Motor neuron (in vitro differentiated cells): ENCODE measurements around the gene SAMD4A. TPM values are rescaled to one million over a fixed set of nuclear protein-coding genes. Genes with fewer than 3 reads are reported as not detected.

Experiments
- ATAC-seq, 8 experiments: fragments of 200-7000 bp; cut with Tn5 transposase; replicated peaks in 6 of 8; 2 replicates each; pipeline ENCODE4 v1.8.0; 2021; ENCODE audit warnings: mild to moderate bottlenecking in 8 of 8, moderate library complexity in 8 of 8
- H3K27ac ChIP-seq, 2 donors: fragments of 250-450 bp; sonication (Bioruptor Pico); 2 replicates each; pipeline ENCODE4 v1.9.0; 2021; ENCODE audit warnings: antibody characterized with exemption in 2 of 2, mild to moderate bottlenecking in 2 of 2, moderate library complexity in 1 of 2
- H3K4me1 ChIP-seq, 2 donors: fragments of 250-450 bp; sonication (Bioruptor Pico); replicated peaks in 1 of 2; 2 replicates each; pipeline ENCODE4 v1.6.1; 2021; ENCODE audit warnings: antibody characterized with exemption in 2 of 2, mild to moderate bottlenecking in 2 of 2, moderate library complexity in 1 of 2
- H3K4me3 ChIP-seq, 5 donors: fragments of 250-450 bp; sonication (Bioruptor Pico); 2 replicates each; pipeline ENCODE4 v1.9.0; 2021; ENCODE audit warnings: antibody characterized with exemption in 5 of 5, mild to moderate bottlenecking in 5 of 5, moderate library complexity in 4 of 5
- WGBS, 10 experiments: fragments of 450-650 bp; shearing (Covaris generic); methylation state at CpG; one replicate each; pipeline ENCODE4 v1.0.0; 2022; 5-methylcytosine and 5-hydroxymethylcytosine counted together
- in situ Hi-C, 9 experiments: fragments of 400-800 bp; cut with MboI; loops; one replicate each; pipeline ENCODE4 v1.15.0; 2021; ENCODE audit warnings: low sequenced_read_pairs in 9 of 9, low pct_unique_long_range_greater_than_20kb in 2 of 9; ENCODE audit not compliant: unreplicated experiment in 9 of 9
- total RNA-seq, 8 experiments: library from RNA; unstranded; fragments of 300-600 nt; gene quantifications; 2 replicates each; pipeline versions ENCODE4 v1.2.3 to v1.2.4, GENCODE V29; 2022

Gene SAMD4A
- total RNA-seq, 8 experiments from 2014 or later = 2.1 to 38.6 (median 9.9) TPM

DNA sequence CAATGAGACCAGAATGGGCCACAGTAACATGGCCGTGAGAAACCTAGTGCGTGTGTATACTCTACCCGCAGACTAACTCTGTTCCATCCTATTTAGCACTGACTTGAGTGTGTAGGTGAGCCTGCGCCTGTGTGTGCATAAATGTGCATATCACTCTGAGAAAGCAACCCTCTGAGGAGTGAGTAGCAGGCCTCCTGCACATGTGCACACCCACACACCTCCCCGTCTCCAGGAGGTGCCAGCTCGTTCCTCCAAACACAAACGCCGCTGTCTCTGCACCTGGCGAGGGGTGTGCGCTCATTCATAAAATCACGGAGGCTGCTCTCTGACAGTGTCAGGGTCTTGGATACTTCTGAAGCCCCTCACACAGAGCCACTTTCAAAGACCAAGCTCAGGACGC lies 196.8 kb downstream of the SAMD4A start:
- H3K4me1 ChIP-seq = no peaks in the 10 kb centered on the region
- ATAC-seq = no peak
- 85 to 100% (median 87%) methylated on average over 2 to 4 of the region's 12 CpGs; no CpG with 5 or more reads in 6 of the 10 experiments for WGBS, 10 experiments
- H3K27ac ChIP-seq = no peak overlapping the region
- no peak overlapping the region for H3K4me3 ChIP-seq
- in situ Hi-C loops = loop anchor here in 2 of 9 experiments (25.0 kb wide), 1 partner anchor 201 kb away; the partner anchor contains the start of gene SAMD4A (in 2 of the 2)

DNA sequence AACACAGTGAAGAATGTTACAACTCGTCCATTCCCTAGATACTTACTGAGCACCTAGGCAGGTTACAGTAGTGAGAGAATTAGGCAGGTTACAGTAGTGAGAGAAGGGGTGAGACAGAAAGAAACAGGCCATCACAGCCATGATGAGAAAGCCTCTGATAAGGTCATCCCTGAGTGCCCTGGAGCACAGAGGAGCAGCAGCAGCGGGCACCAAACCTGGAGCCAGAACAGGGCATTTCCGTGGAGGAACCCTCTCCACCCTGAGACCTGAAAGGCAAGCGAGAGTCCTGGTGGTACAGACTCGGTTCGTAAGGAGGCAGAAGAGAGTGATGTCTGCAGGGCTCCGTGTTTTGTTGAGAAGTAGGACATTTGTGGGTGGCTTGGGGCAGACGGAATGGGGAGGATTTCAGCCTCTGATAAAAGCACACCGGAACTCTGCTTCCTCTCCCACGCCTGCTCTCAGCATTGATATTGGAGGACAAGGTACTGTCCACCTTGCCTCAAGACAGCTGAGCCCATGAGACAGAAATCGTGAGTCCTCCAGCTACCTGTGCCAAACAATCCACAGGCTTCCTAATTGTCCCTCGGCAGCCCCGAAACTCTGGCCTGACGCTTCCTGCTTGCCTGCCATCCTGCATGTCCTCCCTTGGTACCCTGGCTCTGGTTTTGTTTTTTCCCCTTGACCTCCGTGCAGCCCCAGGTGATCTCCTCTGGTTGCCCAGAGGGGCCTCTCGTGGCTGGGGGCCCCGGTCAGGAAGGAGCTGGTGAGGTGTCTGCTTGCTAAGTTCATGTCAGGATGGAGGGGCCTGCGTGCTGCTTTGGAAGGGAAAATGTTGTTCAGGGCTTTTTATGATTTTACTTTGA lies 199.6 kb downstream of the SAMD4A start:
- in situ Hi-C loops = loop anchor here in 2 of 9 experiments (25.0 kb wide), 1 partner anchor 204 kb away; the partner anchor contains the start of gene SAMD4A (in 2 of the 2)
- H3K27ac ChIP-seq = no peak overlapping the region
- no peak overlapping the region for H3K4me3 ChIP-seq
- ATAC-seq = no peak
- 70 to 100% (median 88%) methylated on average over 1 to 13 of the region's 18 CpGs; no CpG with 5 or more reads in 1 of the 10 experiments for WGBS, 10 experiments
- H3K4me1 ChIP-seq = peaks cover 0 to 4% of the 10 kb centered on the region in 2 donors

DNA sequence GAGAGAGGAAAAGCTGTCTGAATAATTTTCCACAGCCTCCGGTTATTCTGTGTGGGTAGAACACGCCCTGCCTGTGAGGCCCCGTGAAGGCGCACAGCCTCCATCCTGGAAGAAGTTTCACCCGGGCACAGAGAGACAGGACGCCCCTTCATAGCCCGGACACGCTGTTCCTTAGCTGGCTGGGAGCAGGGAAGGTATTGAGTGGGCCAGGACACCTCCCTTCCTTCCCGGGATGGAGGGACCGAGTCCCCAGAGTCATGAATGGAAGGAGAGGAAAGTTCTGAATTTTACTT lies 200.2 kb downstream of the SAMD4A start:
- in situ Hi-C loops = loop anchor here in 2 of 9 experiments (25.0 kb wide), 1 partner anchor 205 kb away; the partner anchor contains the start of gene SAMD4A (in 2 of the 2)
- Histone ChIP-seq H3K4me1 (peaks cover 0 to 4% of the 10 kb centered on the region in 2 donors), H3K27ac (no peak overlapping the region), H3K4me3 (no peak overlapping the region)
- WGBS, 10 experiments = 62 to 88% (median 76%) methylated on average over 3 to 10 of the region's 10 CpGs; no CpG with 5 or more reads in 6 of the 10 experiments
- no peak for ATAC-seq

DNA sequence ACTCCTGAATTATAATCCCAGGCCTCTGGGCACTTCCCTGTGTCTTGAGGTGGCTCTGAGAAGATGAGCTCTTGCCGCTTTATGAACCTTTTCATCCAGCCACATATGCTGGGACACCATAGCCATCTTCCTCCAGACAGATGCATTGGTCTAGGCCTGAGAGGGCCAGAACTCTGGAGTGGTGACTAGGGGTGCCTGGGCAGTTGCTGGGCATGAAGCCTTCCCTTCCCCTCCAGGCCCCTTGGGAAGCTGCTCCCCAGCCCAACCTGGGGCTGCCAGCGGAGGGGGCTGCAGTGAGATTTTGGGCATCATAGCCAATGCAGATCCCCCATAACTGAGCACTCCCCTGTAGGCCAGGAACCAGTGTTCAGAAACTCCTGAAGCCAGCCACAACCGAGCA lies 200.5 kb downstream of the SAMD4A start:
- peaks cover 0 to 4% of the 10 kb centered on the region in 2 donors for H3K4me1 ChIP-seq
- 80 to 100% methylated on average over 1 of the region's 3 CpGs; no CpG with 5 or more reads in 8 of the 10 experiments for WGBS, 10 experiments
- no peak overlapping the region for H3K4me3 ChIP-seq
- H3K27ac ChIP-seq = no peak overlapping the region
- no peak for ATAC-seq
- in situ Hi-C loops = loop anchor here in 2 of 9 experiments (25.0 kb wide), 1 partner anchor 205 kb away; the partner anchor contains the start of gene SAMD4A (in 2 of the 2)

DNA sequence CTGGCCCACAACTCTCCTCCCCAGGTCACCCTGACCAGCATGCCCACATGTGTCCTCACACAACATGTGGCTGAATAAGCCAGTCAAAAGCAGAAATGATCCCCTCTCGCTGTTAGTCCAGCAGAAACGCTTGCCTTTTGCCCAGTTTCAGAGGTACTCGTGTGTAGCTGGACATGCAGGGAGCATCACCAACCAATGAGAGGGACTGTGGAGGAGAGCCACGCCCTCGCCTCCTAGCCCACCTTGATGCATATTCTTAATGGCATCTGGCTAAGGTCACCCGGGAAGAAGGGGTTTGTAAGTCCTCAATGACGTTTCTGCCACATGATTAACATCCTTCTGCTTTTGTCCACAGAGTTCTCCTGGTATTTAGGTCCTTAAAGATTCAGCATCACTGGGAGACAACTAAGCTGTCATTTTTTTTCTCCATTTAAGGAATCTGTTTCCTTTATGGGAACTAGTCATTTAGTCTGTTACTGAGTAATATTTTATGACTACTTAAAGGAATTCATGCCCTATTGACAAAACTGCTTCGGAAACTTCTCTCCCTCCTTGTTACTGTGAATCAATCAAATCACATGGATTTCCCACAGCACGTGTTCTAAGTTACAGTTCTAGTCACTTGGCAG lies 201.7 kb downstream of the SAMD4A start:
- in situ Hi-C loops = loop anchor here in 2 of 9 experiments (25.0 kb wide), 1 partner anchor 206 kb away; the partner anchor contains the start of gene SAMD4A (in 2 of the 2)
- Histone ChIP-seq H3K4me1 (peaks cover 4 to 7% of the 10 kb centered on the region in 2 donors), H3K4me3 (no peak overlapping the region), H3K27ac (no peak overlapping the region)
- ATAC-seq = no peak
- 42 to 100% (median 73%) methylated on average over 1 to 7 of the region's 9 CpGs; no CpG with 5 or more reads in 1 of the 10 experiments for WGBS, 10 experiments

DNA sequence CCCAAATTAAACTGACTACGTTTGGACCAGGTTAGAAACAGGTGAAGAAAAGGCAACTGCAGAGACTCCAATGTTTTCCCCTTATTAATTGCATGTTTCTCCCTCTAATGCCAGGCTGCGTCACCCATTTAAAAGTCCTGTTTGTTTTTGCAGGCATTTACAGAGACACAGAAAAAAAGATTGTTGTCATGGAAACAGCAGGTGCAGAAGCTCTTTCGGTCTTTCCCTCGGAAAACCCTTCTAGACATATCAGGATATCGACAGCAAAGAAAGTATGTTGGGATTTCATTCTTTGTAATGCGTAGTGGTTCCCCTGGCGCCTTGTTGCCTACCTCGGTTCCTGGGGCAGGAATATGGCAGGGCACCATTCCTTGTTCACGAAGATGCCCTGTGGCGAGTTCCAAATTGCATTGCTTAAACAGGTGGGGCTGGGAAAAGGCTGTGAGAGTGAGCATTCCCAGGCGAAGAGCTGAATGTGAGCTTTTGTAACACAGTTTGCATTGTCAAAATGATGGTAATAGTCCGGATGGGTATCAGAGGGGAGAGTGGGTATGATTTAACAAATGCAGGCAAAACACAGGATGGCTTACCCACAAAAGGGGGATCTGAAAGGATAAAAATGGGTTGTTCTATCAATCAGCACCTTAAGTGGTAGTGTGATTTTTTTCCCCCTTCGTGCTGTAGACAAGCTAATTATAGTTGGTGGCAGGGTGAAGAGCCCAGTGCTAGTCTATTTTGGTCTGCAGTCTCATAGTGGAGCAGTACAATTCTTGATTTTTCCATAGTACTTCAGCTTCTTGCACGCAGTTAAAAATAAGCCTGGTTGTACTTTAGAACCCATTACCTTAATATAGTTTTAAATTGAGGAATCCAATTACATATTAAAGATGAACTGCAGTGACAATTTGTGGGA lies 203.3 kb downstream of the SAMD4A start:
- ATAC-seq = no peak
- 57 to 100% (median 77%) methylated on average over 2 to 13 of the region's 14 CpGs for WGBS, 10 experiments
- peaks cover 4 to 7% of the 10 kb centered on the region in 2 donors for H3K4me1 ChIP-seq
- in situ Hi-C loops = loop anchor here in 3 of 9 experiments (10.0 to 25.0 kb wide), 2 partner anchors 205 to 208 kb away; partner anchors contain the start of gene SAMD4A (in 3 of the 3)
- no peak overlapping the region for H3K27ac ChIP-seq
- no peak overlapping the region for H3K4me3 ChIP-seq

DNA sequence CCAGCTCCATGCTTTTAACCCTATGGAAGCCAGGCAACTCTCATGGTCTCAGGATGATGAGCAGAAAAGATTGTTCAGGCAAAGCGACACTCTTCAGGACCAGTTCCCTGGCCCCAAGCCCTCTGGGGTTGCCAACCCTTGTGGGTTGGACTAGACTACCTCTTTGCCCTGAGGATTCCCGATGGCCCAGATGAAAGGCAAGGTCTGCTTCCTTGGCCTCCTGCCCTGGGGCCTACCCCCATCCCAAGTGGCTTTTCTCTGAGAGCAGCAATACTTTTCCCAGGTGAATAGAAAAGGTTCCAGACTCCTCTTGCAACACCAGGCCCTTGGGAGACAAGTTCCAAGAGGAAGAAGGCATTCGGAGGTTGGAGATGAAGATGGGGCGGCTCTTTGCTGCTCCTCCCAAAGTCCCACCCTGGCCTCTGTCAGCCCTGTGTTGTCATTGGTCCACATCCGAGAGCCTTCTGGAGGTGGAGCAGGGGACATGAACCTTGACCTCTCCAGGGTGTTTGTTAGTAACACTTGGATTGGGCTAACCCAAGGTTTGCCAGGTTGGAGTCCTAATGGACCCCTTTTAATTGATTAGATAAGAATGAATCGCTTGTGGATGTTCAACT lies 204.6 kb downstream of the SAMD4A start:
- no peak for ATAC-seq
- H3K4me1 ChIP-seq = peaks cover 4 to 7% of the 10 kb centered on the region in 2 donors
- in situ Hi-C loops = loop anchor here in 3 of 9 experiments (10.0 to 25.0 kb wide), 2 partner anchors 207 to 209 kb away; partner anchors contain the start of gene SAMD4A (in 3 of the 3)
- H3K27ac ChIP-seq = no peak overlapping the region
- no peak overlapping the region for H3K4me3 ChIP-seq
- 74 to 100% (median 89%) methylated on average over 1 to 4 of the region's 6 CpGs; no CpG with 5 or more reads in 1 of the 10 experiments for WGBS, 10 experiments

DNA sequence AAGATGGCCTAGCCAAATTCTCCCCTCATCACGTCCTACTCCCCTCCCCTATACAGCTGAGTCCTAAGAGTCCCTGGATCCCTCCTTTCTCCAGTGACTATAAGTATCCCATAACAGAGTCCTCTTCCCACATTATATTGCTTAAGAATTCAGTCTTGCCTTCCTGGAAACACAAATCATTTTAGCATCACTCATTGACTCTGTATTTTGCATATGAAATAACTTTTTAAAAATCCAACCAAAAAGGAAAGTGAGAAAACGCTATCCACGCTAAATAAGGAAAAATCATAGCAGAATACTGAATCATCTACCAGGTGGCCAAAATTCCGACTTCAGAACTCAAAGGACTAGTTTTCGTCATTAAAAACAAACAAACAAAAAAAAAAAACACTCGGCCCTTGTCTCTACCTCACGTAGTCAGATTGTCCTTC lies 205.5 kb downstream of the SAMD4A start:
- 0 to 100% (median 91%) methylated on average over 3 to 7 of the region's 7 CpGs for WGBS, 10 experiments

DNA sequence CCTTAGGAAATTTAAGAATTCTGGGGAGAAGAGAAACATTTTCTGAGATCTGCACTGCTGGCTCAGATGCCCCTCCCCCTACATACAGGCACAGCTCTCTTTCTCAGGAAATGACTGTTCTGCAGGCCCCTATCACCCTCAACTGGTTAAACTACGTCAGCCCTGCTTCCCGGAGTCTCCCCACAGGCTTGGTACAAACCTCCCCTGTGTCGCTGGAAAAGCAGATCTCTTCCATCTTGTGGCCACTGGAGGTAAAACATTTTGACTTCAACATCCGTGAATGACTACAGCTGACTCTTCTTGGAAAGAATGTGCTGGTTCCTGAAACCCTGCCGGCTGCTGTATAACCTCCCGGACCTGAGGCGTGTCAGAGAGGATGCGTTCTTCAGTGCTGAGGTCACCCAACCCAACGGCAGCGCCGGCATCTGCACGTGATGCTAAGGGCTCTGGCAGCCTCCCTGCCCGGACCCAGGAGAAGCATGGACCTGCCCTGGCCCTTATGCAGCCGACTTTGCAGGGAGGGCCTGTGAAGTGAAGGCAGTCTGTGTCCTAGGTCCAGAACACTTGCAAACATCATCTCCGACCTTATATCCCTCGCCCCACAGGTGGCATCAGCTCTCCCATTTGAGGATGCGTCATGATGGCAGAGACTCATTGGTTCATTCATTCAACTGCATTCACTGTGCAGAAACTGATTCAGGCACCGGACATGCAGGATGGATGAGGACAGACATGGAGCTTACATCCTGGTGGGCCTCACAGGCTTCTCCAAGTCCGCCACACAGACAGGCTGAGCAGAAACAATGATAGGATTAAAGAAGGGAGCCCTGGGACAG lies 206.5 kb downstream of the SAMD4A start:
- peak; percentile 86 to 96 (median 95) for ATAC-seq
- in situ Hi-C loops = loop anchor here in 3 of 9 experiments (10.0 to 25.0 kb wide), 2 partner anchors 209 to 211 kb away; partner anchors contain the start of gene SAMD4A (in 3 of the 3)
- WGBS, 10 experiments = 0 to 82% (median 12%) methylated on average over 3 to 6 of the region's 19 CpGs; no CpG with 5 or more reads in 5 of the 10 experiments
- Histone ChIP-seq H3K27ac (no peak overlapping the region), H3K4me1 (peaks cover 4 to 7% of the 10 kb centered on the region in 2 donors), H3K4me3 (no peak overlapping the region)

More for the DNA sequence above, 205.5 kb downstream of the SAMD4A start:
- in situ Hi-C loops = loop anchor here in 3 of 9 experiments (10.0 to 25.0 kb wide), 2 partner anchors 208 to 210 kb away; partner anchors contain the start of gene SAMD4A (in 3 of the 3)
- H3K4me3 ChIP-seq = no peak overlapping the region
- no peak overlapping the region for H3K27ac ChIP-seq
- peak in 2 of 8 experiments; percentile 1 to 9 for ATAC-seq
- peaks cover 4 to 7% of the 10 kb centered on the region in 2 donors for H3K4me1 ChIP-seq

DNA sequence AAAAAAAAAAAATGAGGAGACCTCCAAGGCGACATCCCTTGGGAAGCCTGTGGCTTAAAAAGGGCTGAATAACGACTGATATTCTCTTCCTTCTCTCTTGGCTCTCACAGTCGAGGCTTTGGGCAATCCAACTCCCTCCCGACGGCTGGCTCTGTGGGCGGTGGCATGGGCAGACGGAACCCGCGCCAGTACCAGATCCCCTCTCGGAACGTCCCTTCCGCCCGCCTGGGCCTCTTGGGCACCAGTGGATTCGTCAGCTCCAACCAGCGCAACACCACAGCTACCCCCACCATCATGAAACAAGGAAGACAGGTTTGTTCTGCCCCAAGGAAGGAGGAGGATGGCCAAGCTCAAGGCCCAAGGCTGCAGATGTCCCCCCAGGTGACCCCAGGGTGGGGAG lies 207.9 kb downstream of the SAMD4A start:
- in situ Hi-C loops = loop anchor here in 4 of 9 experiments (10.0 to 25.0 kb wide), 2 partner anchors 210 to 213 kb away; partner anchors contain the start of gene SAMD4A (in 4 of the 4)
- no peak overlapping the region for H3K27ac ChIP-seq
- H3K4me3 ChIP-seq = no peak overlapping the region
- H3K4me1 ChIP-seq = peaks cover 4 to 5% of the 10 kb centered on the region in 2 donors
- no peak for ATAC-seq
- 86 to 100% (median 95%) methylated on average over 1 to 14 of the region's 15 CpGs; no CpG with 5 or more reads in 4 of the 10 experiments for WGBS, 10 experiments
